ENCODE data around the gene MEN1.

MEN1 gene

DNA sequence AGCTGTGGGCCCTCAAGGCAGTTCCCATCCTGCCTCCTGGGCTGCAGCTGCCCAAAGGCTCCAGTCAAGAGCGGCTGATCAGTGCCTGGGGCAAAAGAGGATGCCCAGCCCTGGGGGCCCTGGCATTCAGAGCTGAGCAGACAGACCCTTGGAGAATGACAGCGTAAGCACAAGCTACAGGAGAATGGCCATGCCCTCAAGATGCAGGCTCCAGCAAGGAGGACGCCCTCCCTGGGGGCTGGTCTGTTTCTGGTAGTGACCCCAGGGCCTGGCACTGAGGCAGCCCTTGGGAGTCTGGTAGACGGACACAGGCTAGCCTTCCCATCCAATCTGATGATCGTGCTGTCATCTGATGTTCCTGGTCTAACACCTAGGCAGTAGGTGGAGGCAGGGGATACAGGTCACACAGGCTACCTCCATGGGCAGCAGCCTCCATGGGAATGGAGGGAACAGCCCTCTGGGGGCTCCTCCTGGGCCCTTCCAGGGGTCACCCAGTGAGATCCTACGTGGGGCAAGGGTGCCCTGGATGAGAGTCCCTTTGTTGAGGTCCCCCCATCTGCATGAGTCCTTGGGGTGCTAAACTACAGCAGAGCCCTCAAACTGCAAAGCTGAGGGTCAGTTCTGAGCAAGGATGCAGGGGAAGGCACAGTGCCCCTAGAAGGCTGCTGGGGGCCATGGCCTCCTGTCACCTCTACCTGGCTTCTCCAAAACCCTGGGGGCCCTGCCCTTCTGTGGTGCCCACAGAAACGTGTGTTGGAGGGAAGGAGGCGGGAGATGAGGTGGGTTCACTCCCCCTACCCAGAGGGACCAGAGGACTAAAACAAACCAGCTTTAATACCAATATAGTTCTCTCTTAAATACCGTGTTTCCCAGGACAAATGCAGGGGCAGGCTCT, 21.8 kb downstream of the MEN1 start:
- DNase-seq (ENCODE audit: low read depth, low spot score), result no peak
- in situ Hi-C loops (cut with HindIII; ENCODE audit: low sequenced_read_pairs), result no loop called here
- H3K4me3 ChIP-seq (ENCODE audit: low read depth, low read length), result no peak overlapping the region
- TF ChIP-seq, protein P1, sequence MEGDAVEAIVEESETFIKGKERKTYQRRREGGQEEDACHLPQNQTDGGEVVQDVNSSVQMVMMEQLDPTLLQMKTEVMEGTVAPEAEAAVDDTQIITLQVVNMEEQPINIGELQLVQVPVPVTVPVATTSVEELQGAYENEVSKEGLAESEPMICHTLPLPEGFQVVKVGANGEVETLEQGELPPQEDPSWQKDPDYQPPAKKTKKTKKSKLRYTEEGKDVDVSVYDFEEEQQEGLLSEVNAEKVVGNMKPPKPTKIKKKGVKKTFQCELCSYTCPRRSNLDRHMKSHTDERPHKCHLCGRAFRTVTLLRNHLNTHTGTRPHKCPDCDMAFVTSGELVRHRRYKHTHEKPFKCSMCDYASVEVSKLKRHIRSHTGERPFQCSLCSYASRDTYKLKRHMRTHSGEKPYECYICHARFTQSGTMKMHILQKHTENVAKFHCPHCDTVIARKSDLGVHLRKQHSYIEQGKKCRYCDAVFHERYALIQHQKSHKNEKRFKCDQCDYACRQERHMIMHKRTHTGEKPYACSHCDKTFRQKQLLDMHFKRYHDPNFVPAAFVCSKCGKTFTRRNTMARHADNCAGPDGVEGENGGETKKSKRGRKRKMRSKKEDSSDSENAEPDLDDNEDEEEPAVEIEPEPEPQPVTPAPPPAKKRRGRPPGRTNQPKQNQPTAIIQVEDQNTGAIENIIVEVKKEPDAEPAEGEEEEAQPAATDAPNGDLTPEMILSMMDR (IDR thresholded peaks at IDR 0.05; ENCODE audit: low read depth, low read length), result no peak

DNA sequence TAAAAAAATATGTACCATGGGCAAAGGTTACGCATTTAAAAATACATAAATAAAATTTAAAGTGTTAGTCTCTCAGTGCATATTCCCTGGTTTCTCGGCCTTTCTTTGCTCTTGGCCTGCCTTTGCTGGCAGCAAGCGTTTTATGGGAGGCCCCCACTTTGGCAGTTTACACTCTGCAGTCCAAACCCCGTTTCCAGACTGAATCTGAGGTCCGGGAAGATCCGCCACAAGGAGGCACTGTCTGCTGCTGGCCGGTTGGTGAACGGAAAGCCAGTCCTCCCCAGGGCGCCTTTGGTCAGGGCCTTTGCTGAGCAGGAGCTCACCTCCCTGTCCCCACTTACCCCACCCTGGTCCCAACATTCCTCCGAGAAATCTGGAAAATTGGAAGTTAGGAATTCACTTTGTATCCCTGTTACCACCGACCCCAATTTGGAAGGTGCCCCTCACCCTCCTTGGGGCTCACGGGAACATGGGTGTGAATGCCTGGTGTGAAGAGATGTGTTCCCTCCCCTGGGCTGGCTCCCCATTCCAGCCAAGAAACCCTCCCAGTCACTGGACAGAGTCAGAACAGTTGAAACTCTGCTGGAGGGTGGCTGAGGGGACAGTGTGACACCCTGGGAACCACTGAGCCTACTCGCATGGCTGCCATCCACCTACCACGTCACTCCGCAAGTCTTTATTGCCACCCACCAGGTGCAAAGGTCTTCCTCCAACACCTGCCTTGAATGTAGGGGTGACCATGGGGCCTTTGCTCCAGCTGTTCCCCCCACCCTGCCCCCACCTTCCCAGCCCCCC, 22.6 kb downstream of the MEN1 start:
- TF ChIP-seq, protein P1 (IDR thresholded peaks at IDR 0.05; ENCODE audit: low read depth, low read length), result peak; percentile 89
- in situ Hi-C loops (cut with HindIII; ENCODE audit: low sequenced_read_pairs), result no loop called here
- peak; percentile 32 for DNase-seq (ENCODE audit: low read depth, low spot score)

GRCh38 chr11:64786308-64786707, 24.0 kb downstream of the MEN1 start:
- no peak overlapping the region for H3K4me3 ChIP-seq (ENCODE audit: low read depth, low read length)
- DNase-seq (ENCODE audit: low read depth, low spot score), result no peak
- in situ Hi-C loops (cut with HindIII; ENCODE audit: low sequenced_read_pairs), result no loop called here
- TF ChIP-seq, protein P1 (IDR thresholded peaks at IDR 0.05; ENCODE audit: low read depth, low read length), result no peak

More for the DNA sequence above, 22.6 kb downstream of the MEN1 start:
- H3K4me3 ChIP-seq (ENCODE audit: low read depth, low read length), result no peak overlapping the region

GRCh38 chr11:64784813-64785581, 25.4 kb downstream of the MEN1 start:
- DNase-seq (ENCODE audit: low read depth, low spot score), result no peak
- TF ChIP-seq, protein P1 (IDR thresholded peaks at IDR 0.05; ENCODE audit: low read depth, low read length), result no peak
- H3K4me3 ChIP-seq (ENCODE audit: low read depth, low read length), result no peak overlapping the region
- in situ Hi-C loops (cut with HindIII; ENCODE audit: low sequenced_read_pairs), result no loop called here

DNA sequence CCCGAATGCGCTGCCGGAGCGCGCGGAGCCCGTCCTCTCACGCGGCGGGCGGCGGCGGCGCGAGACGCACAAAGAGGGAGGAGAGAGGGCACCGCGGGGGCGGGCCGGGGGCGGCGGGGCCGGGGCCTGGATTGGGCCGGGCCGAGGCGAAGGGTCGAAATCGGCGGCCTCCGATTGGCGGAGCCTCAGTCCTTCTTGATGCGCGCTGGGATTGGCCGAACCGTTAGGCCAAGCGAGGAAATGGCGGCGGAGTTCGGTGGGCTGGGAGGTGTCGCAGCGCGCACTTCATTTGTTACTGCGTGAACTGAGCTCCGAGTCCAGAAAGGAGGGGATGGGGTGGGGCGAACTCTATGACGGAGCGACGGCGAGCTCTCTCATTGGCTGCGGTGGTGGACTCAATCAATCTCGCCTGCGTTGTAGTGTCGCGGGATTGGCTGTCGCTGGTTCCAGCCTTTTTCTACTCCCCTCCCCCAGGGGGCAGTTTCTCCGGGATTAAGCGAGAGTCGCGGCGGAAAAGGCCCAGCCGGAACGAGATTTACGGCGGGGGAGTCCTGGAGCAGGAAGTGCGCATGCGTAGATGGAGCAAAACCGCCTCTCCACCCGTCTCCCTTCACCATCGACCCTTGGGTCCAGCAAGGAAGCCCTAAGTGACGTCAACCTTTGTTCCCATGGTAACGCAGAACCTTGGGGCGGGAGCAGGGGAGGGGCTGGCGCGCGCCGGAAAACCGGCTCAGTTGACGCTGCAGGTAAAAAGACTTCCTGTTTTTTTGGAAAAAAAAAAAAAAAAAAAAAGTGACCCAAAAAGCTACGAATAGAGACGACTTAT, 31.7 kb downstream of the MEN1 start, which contains the start of gene SF1:
TSS of gene SF1 (minus strand) at position 70 of the 826 bp plus-strand sequence. CDS start 150 bp downstream, outside the sequence.
- peak within 1 kb of the TSS; percentile 58 for H3K4me3 ChIP-seq (ENCODE audit: low read depth, low read length)
- TF ChIP-seq, protein P1 (IDR thresholded peaks at IDR 0.05; ENCODE audit: low read depth, low read length), result no peak
- peak; percentile 100 for DNase-seq (ENCODE audit: low read depth, low spot score)
- in situ Hi-C loops (cut with HindIII; ENCODE audit: low sequenced_read_pairs), result no loop called here

All from astrocyte of the spinal cord (primary cell).